GM12873 (cell line): Measurements from ENCODE around the gene RETN.

Experiments
- TF ChIP-seq, protein P1 (sequence below): IDR thresholded peaks from 2 replicates; pipeline ENCODE4 v1.5.1; 2012; ENCODE audit warnings: low read depth, mild to moderate bottlenecking, moderate library complexity, low read length, control low read depth; ENCODE audit not compliant: insufficient read depth; ENCODE audit errors: missing control alignments

Gene RETN

DNA sequence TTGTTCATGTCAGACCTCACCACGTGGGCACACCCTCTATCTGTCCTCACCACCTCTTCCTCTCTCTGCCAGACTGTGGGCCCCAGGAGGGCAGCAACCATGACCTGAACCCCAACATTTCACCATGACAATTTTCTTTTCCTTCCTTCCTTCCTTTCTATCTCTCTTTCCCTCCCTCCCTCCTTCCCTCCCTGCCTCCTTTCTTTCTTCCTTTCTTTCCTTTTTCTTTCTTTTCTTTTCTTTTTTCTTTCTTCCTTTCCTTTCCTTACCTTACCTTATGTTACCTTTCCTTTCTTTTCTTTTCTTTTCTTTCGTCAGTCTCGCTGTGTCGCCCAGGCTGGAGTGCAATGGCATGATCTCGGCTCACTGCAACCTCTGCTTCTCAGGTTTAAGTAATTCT is 41.8 kb downstream of the RETN start:
- TF ChIP-seq, protein P1, sequence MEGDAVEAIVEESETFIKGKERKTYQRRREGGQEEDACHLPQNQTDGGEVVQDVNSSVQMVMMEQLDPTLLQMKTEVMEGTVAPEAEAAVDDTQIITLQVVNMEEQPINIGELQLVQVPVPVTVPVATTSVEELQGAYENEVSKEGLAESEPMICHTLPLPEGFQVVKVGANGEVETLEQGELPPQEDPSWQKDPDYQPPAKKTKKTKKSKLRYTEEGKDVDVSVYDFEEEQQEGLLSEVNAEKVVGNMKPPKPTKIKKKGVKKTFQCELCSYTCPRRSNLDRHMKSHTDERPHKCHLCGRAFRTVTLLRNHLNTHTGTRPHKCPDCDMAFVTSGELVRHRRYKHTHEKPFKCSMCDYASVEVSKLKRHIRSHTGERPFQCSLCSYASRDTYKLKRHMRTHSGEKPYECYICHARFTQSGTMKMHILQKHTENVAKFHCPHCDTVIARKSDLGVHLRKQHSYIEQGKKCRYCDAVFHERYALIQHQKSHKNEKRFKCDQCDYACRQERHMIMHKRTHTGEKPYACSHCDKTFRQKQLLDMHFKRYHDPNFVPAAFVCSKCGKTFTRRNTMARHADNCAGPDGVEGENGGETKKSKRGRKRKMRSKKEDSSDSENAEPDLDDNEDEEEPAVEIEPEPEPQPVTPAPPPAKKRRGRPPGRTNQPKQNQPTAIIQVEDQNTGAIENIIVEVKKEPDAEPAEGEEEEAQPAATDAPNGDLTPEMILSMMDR, result no peak

DNA sequence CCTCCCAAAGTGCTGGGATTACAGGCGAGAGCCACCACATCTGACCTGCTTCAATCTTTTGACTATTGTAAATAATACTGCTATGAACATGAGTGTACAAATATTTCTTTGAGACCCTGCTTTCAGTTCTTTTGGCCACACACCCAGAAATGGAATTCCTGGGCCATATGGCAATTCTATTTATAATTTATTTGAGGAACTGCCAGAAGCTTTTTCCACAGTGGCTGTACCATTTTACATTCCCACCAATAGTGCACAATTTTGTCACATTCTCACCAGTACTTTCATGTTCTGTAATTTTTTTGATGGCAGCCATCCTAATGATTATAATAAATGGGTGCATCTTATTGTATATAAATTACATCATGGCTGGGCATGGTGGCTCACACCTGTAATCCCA is 46.8 kb downstream of the RETN start:
- TF ChIP-seq, protein P1, result no peak

DNA sequence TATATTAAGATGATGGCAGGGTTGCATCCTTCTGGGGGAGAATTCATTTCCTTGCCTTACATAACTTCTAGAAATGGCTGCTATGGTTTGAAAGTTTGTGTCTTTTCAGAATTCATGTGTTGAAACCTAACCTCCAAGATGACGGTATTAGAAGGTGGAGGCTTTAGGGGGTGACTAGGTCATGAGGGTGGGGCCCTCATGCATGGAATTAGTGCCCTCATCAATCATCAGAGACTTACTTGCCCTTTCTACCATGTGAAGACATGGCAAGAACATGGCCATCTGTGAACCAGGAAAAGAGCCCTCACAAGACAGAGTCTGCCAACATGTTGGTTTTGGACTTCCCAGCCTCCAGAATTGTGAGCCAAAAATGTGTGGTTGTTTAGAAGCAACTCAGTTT is 47.9 kb downstream of the RETN start:
- TF ChIP-seq, protein P1, result no peak

DNA sequence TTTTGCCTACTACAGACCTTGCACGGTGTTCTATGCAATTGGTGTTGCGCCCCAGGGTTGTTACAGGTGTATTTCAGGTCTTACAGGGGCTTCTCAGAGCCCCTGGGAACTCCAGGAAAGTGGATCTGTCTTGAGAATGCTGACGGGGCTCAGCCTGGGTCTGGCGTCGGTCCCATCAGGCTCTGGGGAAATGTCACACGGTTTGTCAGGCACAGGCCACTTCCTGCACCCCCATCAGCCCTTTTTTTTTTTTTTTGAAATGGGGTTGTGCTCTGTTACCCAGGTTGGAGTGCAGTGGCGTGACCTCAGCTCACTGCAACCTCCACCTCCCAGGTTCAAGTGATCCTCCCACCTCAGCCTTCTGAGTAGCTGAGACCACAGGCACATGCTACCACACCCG is 49.8 kb downstream of the RETN start:
- TF ChIP-seq, protein P1, result no peak
